Uterus (tissue), 4 donors: ENCODE data around the gene CSTB. TPM values are rescaled to one million over a fixed set of nuclear protein-coding genes. Genes with fewer than 3 reads are reported as not detected.

ENCODE experiments used
- DNase-seq, 2 donors: peaks; one replicate each; pipeline ENCODE4 v3.0.0-alpha.2; 2019 to 2020
- H3K27ac ChIP-seq, 2 donors: fragments of 200-600 bp; sonication (generic); 1 replicate in 1 of 2; 2 replicates in 1 of 2; pipeline ENCODE4 v1.5.1; 2016 to 2018
- H3K27me3 ChIP-seq, 2 donors: fragments of 200-600 bp; sonication (generic); one replicate each; pipeline ENCODE4 v1.5.1; 2018 to 2019; ENCODE audit warnings: control low read depth in 1 of 2
- H3K36me3 ChIP-seq, 2 donors: fragments of 200-600 bp; sonication (generic); one replicate each; pipeline ENCODE4 v1.5.1; 2019; ENCODE audit warnings: control low read depth in 1 of 2
- H3K4me1 ChIP-seq, 2 donors: fragments of 200-600 bp; sonication (generic); one replicate each; pipeline ENCODE4 v1.5.1; 2018 to 2019; ENCODE audit warnings: control low read depth in 1 of 2
- H3K4me3 ChIP-seq, 2 donors: fragments of 200-600 bp; sonication (generic); 1 replicate in 1 of 2; 2 replicates in 1 of 2; pipeline ENCODE4 v1.5.1; 2018 to 2019; ENCODE audit warnings: mild to moderate bottlenecking in 1 of 2
- H3K9me3 ChIP-seq, 2 donors: fragments of 200-600 bp; sonication (generic); one replicate each; pipeline ENCODE4 v1.5.1; 2019; ENCODE audit warnings: control low read depth in 1 of 2
- POLR2A ChIP-seq, 2 donors: fragments of 450-650 bp; IDR thresholded peaks; one replicate each; pipeline ENCODE4 v1.6.1; 2016; ENCODE audit warnings: antibody characterized with exemption in 2 of 2, mild to moderate bottlenecking in 1 of 2, moderate library complexity in 1 of 2
- intact Hi-C: fragments of 100-400 bp; cut with DNase I; formaldehyde crosslinking; loops from one replicate; pipeline ENCODE4 v1.15.1; 2023; ENCODE audit warnings: low total_unique reads
- total RNA-seq, 4 donors: library from RNA; depleted of rRNA in 3 of 4; stranded (reverse); fragments of >200 nt in 3 of 4; gene quantifications; one replicate each; pipeline versions ENCODE4 v1.1.0 to v1.2.4, GENCODE V29; 2014 to 2023
- TF ChIP-seq, protein P1 (sequence below), 4 experiments: fragments of 200-600 bp in 2 of 4; fragments of 450-650 bp in 2 of 4; sonication (generic) in 2 of 4; IDR thresholded peaks; one replicate each; pipeline ENCODE4 v1.5.1; 2016 to 2019; ENCODE audit warnings: antibody characterized with exemption in 4 of 4, mild to moderate bottlenecking in 2 of 4, moderate library complexity in 1 of 4
- donor health status: DM: yes; HTN: yes; CAD: no.

CSTB gene
- total RNA-seq, 4 donors from 2014 or later: 2.0 to 31.2 (median 5.6) TPM

DNA sequence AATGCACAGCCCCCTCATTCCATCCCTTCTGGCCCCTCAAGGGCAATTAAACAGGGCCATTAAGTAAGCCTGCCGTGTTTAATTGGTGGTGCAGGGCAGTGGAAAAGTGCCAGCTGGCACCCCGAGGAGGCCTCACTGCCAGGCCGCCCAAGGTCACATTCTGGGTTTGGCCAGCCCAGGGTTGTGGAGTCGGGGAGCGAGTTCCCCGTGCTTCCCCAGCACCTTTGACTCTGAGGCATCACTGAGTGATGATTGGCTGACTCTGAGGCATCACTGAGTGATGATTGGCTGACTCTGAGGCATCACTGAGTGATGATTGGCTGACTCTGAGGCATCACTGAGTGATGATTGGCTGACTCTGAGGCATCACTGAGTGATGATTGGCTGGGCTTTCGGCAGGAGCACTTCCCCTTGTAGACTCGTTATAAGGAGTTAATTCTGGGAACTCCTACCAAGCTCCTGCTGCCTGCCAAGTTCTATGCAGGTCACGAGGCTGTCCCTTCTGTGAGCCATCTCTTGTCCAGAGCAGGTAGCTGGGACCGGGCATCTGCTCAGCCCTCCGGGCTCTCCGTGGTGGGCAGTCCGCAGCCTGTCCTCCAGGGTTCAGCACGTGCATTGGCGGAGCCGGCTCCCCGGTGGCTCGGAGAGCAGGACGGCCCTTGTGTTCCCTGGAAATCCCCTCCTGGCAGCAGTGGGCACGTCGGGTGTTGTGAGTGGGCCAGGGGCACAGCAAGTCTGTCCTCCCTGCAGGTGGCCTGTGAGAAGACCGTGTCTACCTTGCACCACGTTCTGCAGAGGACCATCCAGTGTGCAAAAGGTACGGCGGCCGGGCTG lies 20.9 kb downstream of the CSTB start:
- H3K4me1 ChIP-seq: peaks cover 3 to 8% of the 10 kb centered on the region in 2 donors
- H3K4me3 ChIP-seq: no peak overlapping the region
- H3K27me3 ChIP-seq: no peaks in the 10 kb centered on the region
- no peak overlapping the region for H3K27ac ChIP-seq
- TF ChIP-seq, protein P1, sequence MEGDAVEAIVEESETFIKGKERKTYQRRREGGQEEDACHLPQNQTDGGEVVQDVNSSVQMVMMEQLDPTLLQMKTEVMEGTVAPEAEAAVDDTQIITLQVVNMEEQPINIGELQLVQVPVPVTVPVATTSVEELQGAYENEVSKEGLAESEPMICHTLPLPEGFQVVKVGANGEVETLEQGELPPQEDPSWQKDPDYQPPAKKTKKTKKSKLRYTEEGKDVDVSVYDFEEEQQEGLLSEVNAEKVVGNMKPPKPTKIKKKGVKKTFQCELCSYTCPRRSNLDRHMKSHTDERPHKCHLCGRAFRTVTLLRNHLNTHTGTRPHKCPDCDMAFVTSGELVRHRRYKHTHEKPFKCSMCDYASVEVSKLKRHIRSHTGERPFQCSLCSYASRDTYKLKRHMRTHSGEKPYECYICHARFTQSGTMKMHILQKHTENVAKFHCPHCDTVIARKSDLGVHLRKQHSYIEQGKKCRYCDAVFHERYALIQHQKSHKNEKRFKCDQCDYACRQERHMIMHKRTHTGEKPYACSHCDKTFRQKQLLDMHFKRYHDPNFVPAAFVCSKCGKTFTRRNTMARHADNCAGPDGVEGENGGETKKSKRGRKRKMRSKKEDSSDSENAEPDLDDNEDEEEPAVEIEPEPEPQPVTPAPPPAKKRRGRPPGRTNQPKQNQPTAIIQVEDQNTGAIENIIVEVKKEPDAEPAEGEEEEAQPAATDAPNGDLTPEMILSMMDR (IDR thresholded peaks at IDR 0.05): no peak
- no peak for TF ChIP-seq POLR2A (IDR thresholded peaks at IDR 0.05)
- no peaks in the 10 kb centered on the region for H3K36me3 ChIP-seq
- intact Hi-C loops: no loop called here
- DNase-seq: no peak
- H3K9me3 ChIP-seq: no peaks in the 10 kb centered on the region

DNA sequence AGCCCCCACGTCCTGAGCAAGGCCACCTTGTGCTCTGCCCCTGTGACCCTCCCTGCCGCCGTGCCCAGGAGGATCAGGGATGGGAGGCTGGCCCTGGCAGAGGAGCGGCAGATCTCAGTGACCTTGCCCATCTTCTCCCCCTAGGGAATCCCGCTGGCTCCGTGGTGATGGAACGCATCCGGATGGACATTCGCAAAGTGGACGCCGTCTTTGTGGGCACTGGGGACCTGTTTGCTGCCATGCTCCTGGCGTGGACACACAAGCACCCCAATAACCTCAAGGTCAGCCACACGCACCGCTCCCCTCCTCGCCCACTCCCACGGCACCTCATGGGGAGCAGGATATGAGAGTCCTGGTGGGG lies 22.7 kb downstream of the CSTB start:
- TF ChIP-seq, protein P1 (IDR thresholded peaks at IDR 0.05): no peak
- TF ChIP-seq POLR2A (IDR thresholded peaks at IDR 0.05): no peak
- Histone ChIP-seq H3K4me1 (peaks cover 3 to 8% of the 10 kb centered on the region in 2 donors), H3K9me3 (no peaks in the 10 kb centered on the region), H3K27me3 (no peaks in the 10 kb centered on the region), H3K36me3 (no peaks in the 10 kb centered on the region), H3K4me3 (no peak overlapping the region), H3K27ac (no peak overlapping the region)
- intact Hi-C loops: no loop called here
- DNase-seq: no peak

DNA sequence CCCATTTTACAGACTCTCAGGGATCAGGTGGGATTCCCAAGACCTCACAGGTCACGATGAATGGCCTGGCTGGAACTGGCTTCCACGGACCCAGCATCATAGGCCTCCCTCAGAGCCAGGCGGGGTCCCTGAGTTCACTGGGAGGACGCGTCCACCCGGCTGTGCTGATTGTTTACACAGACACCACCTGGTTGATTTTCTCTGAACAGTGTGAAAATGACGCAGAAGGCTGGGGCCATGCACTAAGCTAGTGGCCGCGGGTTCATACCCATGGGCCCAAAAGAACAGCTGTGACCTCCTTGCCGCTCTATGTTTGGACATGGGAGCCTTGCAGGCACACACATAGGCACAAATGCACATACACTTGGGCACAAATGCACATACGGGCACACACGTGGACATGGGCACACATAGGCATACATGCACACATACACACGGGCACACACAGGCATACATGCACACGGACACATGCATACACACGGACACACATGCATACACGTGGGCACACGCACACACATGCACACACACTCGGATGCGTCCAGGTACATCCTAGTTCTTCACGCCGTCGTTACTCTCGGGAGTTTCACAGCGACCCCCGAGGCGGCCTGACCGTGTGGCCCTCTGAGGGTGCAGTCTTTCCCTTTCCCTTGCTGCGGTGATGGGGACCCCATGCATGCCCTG lies 23.2 kb downstream of the CSTB start:
- TF ChIP-seq, protein P1 (IDR thresholded peaks at IDR 0.05): no peak
- TF ChIP-seq POLR2A (IDR thresholded peaks at IDR 0.05): no peak
- H3K36me3 ChIP-seq: no peaks in the 10 kb centered on the region
- peaks cover 3 to 6% of the 10 kb centered on the region in 2 donors for H3K4me1 ChIP-seq
- intact Hi-C loops: no loop called here
- H3K4me3 ChIP-seq: no peak overlapping the region
- no peak for DNase-seq
- no peaks in the 10 kb centered on the region for H3K27me3 ChIP-seq
- H3K9me3 ChIP-seq: no peaks in the 10 kb centered on the region
- H3K27ac ChIP-seq: no peak overlapping the region

DNA sequence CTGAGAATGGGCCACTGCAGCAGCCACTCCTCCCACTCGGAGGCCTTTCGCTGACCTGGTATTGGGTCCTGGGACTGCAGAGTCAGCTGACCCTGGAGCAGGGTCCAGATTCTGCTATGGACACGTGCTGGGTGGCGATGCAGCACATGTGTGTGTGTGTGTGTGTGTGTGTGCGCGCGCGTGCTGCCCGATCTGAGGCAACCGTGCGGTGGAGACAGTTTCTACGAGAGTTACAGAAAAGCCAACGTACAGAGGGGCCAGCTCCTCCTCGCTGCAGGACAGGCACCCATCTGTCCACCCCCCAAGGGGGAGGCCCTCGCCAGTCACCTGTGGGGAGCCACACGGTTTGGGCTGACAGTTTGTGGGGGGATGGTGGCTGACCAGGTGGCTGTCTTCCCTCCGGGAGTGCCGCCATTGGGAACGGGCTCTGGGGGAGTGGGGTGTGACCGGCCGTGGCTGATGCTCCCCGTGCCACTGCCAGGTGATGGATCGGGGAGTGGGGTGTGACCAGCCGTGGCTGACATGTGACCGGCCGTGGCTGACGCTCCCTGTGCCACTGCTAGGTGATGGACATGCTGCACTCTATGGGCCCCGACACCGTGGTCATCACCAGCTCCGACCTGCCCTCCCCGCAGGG lies 24.0 kb downstream of the CSTB start:
- Histone ChIP-seq H3K9me3 (no peaks in the 10 kb centered on the region), H3K27ac (no peak overlapping the region), H3K4me1 (no peaks in the 10 kb centered on the region), H3K36me3 (no peaks in the 10 kb centered on the region), H3K4me3 (no peak overlapping the region), H3K27me3 (no peaks in the 10 kb centered on the region)
- intact Hi-C loops: no loop called here
- no peak for DNase-seq
- TF ChIP-seq POLR2A (IDR thresholded peaks at IDR 0.05): no peak
- TF ChIP-seq, protein P1 (IDR thresholded peaks at IDR 0.05): no peak
